HepG2 (cell line): ENCODE data around the gene ZDHHC18. TPM values are rescaled to one million over a fixed set of nuclear protein-coding genes. Genes with fewer than 3 reads are reported as not detected.
A peak's percentile ranks its signal among the peaks of the same experiment; 100 is the strongest.

Experiments used
- ASH2L ChIP-seq: fragments of 300-600, 200-600 bp; sonication (generic); IDR thresholded peaks from 2 replicates; pipeline ENCODE4 v1.7.0; 2017; ENCODE audit warnings: low read depth, mild to moderate bottlenecking, moderate library complexity, mixed read lengths, low read length; ENCODE audit not compliant: insufficient read length
- CENPX ChIP-seq: sonication (generic); formaldehyde crosslinking; IDR thresholded peaks from 2 replicates; pipeline ENCODE4 v1.9.0; 2021; ENCODE audit warnings: mild to moderate bottlenecking, missing genetic modification reagents, moderate library complexity
- DBP ChIP-seq: sonication (generic); formaldehyde crosslinking; IDR thresholded peaks from 2 replicates; pipeline ENCODE4 v1.4.0; 2020; ENCODE audit warnings: missing genetic modification reagents; ENCODE audit errors: not compliant biosample characterization
- GATA4 ChIP-seq: sonication (generic); IDR thresholded peaks from 2 replicates; pipeline ENCODE4 v1.6.1; 2016; ENCODE audit warnings: antibody characterized with exemption, low read depth, borderline replicate concordance
- GTF2F1 ChIP-seq: fragments of 150-350 bp; IDR thresholded peaks from 2 replicates; pipeline ENCODE4 v1.6.1; 2014; ENCODE audit warnings: low read length
- PCBP1 ChIP-seq: fragments of 200-400 bp; formaldehyde crosslinking; IDR thresholded peaks from 2 replicates; pipeline ENCODE4 v1.6.1; 2017; ENCODE audit warnings: mild to moderate bottlenecking, low read depth, low read length, borderline replicate concordance
- PHB2 ChIP-seq: fragments of 450-650 bp; IDR thresholded peaks from 2 replicates; pipeline ENCODE4 v1.6.1; 2018; ENCODE audit not compliant: partially characterized antibody
- POLR2AphosphoS5 ChIP-seq: IDR thresholded peaks from 2 replicates; pipeline ENCODE4 v1.6.1; 2012; ENCODE audit warnings: low read depth, low read length
- RBM39 ChIP-seq: fragments of 200-400 bp; formaldehyde crosslinking; IDR thresholded peaks from one replicate; pipeline ENCODE4 v1.6.1; 2018; ENCODE audit warnings: antibody characterized with exemption, mild to moderate bottlenecking, low read depth, low read length; ENCODE audit not compliant: poor library complexity, severe bottlenecking
- SOX13 ChIP-seq, 3 experiments: fragments of 450-650 bp in 1 of 3; sonication (generic) in 1 of 3; formaldehyde crosslinking in 1 of 3; IDR thresholded peaks in 2 of 3; conservative IDR thresholded peaks in 1 of 3; 2 replicates each; pipeline versions ENCODE4 v1.5.0 to v1.6.1; 2016 to 2020; ENCODE audit warnings: antibody characterized with exemption in 1 of 3, mild to moderate bottlenecking in 1 of 3, missing compliant biosample characterization in 1 of 3, missing genetic modification reagents in 1 of 3, moderate library complexity in 1 of 3
- SP1 ChIP-seq, 2 experiments: fragments of 450-650 bp in 1 of 2; sonication (generic) in 1 of 2; formaldehyde crosslinking in 1 of 2; IDR thresholded peaks; 2 replicates each; pipeline versions ENCODE4 v1.4.0 to v1.6.1; 2016 to 2020; ENCODE audit warnings: missing genetic modification reagents in 1 of 2
- SSRP1 ChIP-seq: IDR thresholded peaks from 2 replicates; pipeline ENCODE4 v1.6.1; 2016; ENCODE audit warnings: control low read depth
- TBL1XR1 ChIP-seq: fragments of 150-350 bp; IDR thresholded peaks from 2 replicates; pipeline ENCODE4 v1.6.1; 2014; ENCODE audit warnings: borderline replicate concordance, low read length; ENCODE audit not compliant: partially characterized antibody
- TRIM24 ChIP-seq: sonication (generic); formaldehyde crosslinking; IDR thresholded peaks from 2 replicates; pipeline ENCODE4 v1.8.0; 2022; ENCODE audit warnings: mild to moderate bottlenecking, missing genetic modification reagents
- ZBTB49 ChIP-seq: sonication (generic); formaldehyde crosslinking; IDR thresholded peaks from 2 replicates; pipeline ENCODE4 v1.4.0; 2020; ENCODE audit warnings: missing genetic modification reagents, borderline replicate concordance
- ZBTB7A ChIP-seq: sonication (generic); formaldehyde crosslinking; IDR thresholded peaks from 2 replicates; pipeline ENCODE4 v1.8.0; 2022; ENCODE audit warnings: mild to moderate bottlenecking, missing genetic modification reagents
- ZFP91 ChIP-seq: sonication (generic); formaldehyde crosslinking; IDR thresholded peaks from 2 replicates; pipeline ENCODE4 v1.9.0; 2022; ENCODE audit warnings: missing genetic modification reagents, mild to moderate bottlenecking, borderline replicate concordance
- ZFX ChIP-seq: sonication (generic); formaldehyde crosslinking; IDR thresholded peaks from 2 replicates; pipeline ENCODE4 v1.4.0; 2020; ENCODE audit warnings: mild to moderate bottlenecking, low read depth, missing genetic modification reagents, moderate library complexity
- ZNF292 ChIP-seq: sonication (generic); formaldehyde crosslinking; IDR thresholded peaks from 2 replicates; pipeline ENCODE4 v1.8.1; 2022; ENCODE audit warnings: mild to moderate bottlenecking, low read depth, missing genetic modification reagents, borderline replicate concordance
- ZNF33B ChIP-seq: sonication (generic); formaldehyde crosslinking; IDR thresholded peaks from 2 replicates; pipeline ENCODE4 v1.5.1; 2020; ENCODE audit warnings: mild to moderate bottlenecking, missing genetic modification reagents
- ZNF577 ChIP-seq: sonication (generic); formaldehyde crosslinking; IDR thresholded peaks from 2 replicates; pipeline ENCODE4 v1.4.0; 2020; ENCODE audit warnings: mild to moderate bottlenecking, low read depth, missing genetic modification reagents, borderline replicate concordance
- ZNF674 ChIP-seq: sonication (generic); formaldehyde crosslinking; IDR thresholded peaks from 2 replicates; pipeline ENCODE4 v1.5.0; 2020; ENCODE audit warnings: low read depth, mild to moderate bottlenecking, missing genetic modification reagents
- ZNF75D ChIP-seq: sonication (generic); formaldehyde crosslinking; IDR thresholded peaks from 2 replicates; pipeline ENCODE4 v1.8.1; 2023; ENCODE audit warnings: missing genetic modification reagents, mild to moderate bottlenecking, borderline replicate concordance
- ZNF788 ChIP-seq: sonication (generic); formaldehyde crosslinking; IDR thresholded peaks from 2 replicates; pipeline ENCODE4 v1.5.0; 2020; ENCODE audit warnings: mild to moderate bottlenecking, missing genetic modification reagents, borderline replicate concordance
- polyA plus RNA-seq, 8 experiments: library from polyadenylated mRNA; depleted of rRNA in 3 of 8; stranded (reverse) in 7 of 8; unstranded in 1 of 8; fragments of >200 nt; fragmentation: Illumina TruSeq in 4 of 8; extraction: Trizol in 4 of 8; gene quantifications; 2 replicates each; pipeline versions ENCODE4 v1.2.1 to v1.2.3, GENCODE V29; 2011 to 2016; ENCODE audit warnings: low read depth in 4 of 8, missing spikeins in 1 of 8, mixed read lengths in 1 of 8; ENCODE audit not compliant: insufficient read depth in 1 of 8
- total RNA-seq, 5 experiments: library from RNA; depleted of rRNA; stranded (reverse); fragments of >200 nt; fragmentation: Illumina TruSeq; extraction: Trizol; gene quantifications; 2 replicates each; pipeline ENCODE4 v1.2.3, GENCODE V29; 2016; ENCODE audit warnings: low read depth in 1 of 5

Gene ZDHHC18
- total and polyA plus RNA-seq, 2 of the 13 experiments (the other 11 are each of a cell fraction or from before 2014, with no cell fraction given): 13.2 to 35.3 TPM

- no peak for TF ChIP-seq DBP (CRISPR knock-in tag)
- no peak for TF ChIP-seq ZBTB7A (CRISPR knock-in tag)
- TF ChIP-seq SOX13 (IDR thresholded peaks at IDR 0.05): no peak
- peak in 1 of 2 experiments; percentile 13; a peak in 1 of 4 replicates for TF ChIP-seq SOX13 (CRISPR knock-in tag; conservative IDR thresholded peaks at IDR 0.05 in 1 of 2, IDR thresholded peaks at IDR 0.05 in 1 of 2)
- no peak for TF ChIP-seq PCBP1
- TF ChIP-seq SSRP1: no peak
- no peak for TF ChIP-seq ZNF33B (CRISPR knock-in tag)
- TF ChIP-seq ZFP91: 0 out of 2 replicates have a peak, but pooled peaks have one; percentile 19
- peak; percentile 50; the same call in 1 of the 2 replicates for TF ChIP-seq POLR2AphosphoS5
- no peak for TF ChIP-seq ZBTB49
- no peak for TF ChIP-seq PHB2
- no peak for TF ChIP-seq ZNF292 (CRISPR knock-in tag)
- no peak for TF ChIP-seq ASH2L
- TF ChIP-seq GTF2F1: no peak
- TF ChIP-seq ZNF788 (CRISPR knock-in tag): peak; percentile 33; the same call in 1 of the 2 replicates
- TF ChIP-seq ZFX (CRISPR knock-in tag): peak; percentile 75
- no peak for TF ChIP-seq RBM39
- no peak for TF ChIP-seq TBL1XR1
- no peak for TF ChIP-seq ZNF674
- TF ChIP-seq SP1 (IDR thresholded peaks at IDR 0.05): no peak
- TF ChIP-seq SP1 (CRISPR knock-in tag; IDR thresholded peaks at IDR 0.05): peak; percentile 49; the same call in 1 of the 2 replicates
- no peak for TF ChIP-seq ZNF75D (CRISPR knock-in tag)
- TF ChIP-seq GATA4: 0 out of 2 replicates have a peak, but pooled peaks have one; percentile 39
- no peak for TF ChIP-seq CENPX
- no peak for TF ChIP-seq TRIM24 (CRISPR knock-in tag)
- no peak for TF ChIP-seq ZNF577
Observed at GRCh38 chr1:26862781-26863684, 36.5 kb downstream of the ZDHHC18 start, which contains the start of gene SFN (continued).
